ENCODE data around the gene CPED1.
"Not testable (repeated sequence)": the region's sequence is repeated elsewhere in the genome, so short reads cannot be mapped to it uniquely, and the experiment has no call there.

Gene CPED1

DNA sequence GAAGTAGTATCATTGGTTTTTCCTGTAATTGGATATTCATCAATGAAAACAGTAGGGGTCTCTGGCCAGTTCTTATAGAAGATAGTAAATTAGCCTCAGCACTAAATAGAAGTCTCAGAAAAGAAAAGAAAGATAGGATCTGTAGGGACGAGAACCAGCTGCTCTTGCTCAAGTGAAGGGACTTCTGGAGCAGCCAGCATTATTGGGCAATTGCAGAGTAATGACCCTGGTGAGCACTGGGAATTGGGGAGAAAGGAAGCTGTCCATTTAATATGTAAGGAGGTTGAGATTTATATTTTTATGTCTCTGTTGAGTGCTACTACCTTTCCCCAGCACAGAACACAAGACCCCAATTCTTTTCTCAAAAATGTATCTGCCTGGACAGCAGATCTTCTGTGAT lies 279.1 kb downstream of the CPED1 start:
- no peak for DNase-seq

DNA sequence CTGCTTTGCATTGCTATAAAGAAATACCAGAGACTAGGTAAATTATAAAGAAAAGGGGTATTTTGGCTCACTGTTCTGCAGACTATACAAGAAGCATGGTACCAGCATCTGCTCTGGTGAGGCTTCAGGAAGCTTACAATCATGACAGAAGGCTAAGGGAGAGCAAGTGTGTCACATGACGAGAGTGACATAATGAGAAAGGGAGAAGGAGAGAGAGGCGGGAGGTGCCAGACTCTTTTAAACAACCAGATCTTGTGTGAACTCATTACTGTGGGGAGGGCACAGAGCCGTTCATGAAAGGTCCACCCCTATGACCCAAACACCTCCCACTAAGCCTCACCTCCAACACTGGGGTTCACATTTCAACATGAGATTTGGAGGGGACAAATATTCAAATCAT lies 281.3 kb downstream of the CPED1 start:
- no peak for DNase-seq

DNA sequence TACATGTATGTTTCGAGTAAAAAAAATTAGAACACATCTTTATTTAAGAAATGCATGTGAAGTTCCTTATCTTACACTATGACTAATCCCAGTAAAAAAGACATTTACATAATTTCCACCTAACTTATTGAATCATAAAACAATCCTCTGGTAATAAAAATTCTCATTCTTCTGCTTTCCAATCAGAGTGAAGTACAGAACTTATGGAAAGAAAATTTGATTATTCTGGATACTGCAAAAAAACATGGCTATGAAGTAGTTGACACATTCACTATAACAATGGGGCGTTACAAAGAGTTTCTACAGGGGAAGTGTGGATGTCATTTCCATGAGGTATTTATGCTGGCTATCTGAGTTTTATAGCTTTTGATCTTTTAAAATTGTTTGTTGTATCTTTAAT lies 282.6 kb downstream of the CPED1 start:
- no peak for DNase-seq

DNA sequence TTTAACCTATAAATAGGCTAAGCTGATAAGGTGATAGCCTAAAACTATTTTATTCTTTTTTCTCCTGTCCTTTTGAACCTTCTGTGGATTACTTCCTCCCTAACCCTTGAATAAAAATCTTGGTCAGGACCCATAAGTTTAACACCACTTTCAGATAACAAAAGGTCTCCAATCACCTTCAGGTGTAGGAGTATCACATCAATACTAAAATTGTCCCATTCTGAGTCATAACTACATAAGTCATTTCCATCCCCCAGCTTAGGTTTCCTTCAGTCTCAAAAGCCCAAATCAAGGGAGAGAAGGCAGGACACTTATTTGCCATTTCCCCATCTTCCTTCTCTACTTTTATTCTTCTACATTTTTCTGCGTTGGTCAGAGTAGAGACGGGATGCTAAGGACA lies 283.4 kb downstream of the CPED1 start:
- no peak for DNase-seq

DNA sequence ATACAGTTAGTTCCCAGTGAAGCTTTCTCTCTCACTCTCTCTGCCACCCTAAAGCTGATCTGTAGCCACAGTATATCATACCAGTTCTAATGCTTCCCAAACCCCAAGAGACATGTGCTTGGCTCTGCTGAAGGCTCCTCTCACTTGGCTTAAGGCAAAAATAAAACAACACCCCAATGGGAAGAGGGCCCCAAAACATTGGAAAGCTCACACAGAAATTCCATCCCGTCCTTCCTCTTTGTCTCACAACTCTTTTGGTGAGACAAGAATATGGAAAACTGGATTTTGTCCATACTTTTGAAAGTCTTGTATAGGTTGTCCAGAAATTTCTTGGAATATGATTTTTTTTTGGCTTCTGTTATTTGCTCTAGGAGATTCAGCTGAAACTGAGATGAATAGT lies 284.2 kb downstream of the CPED1 start:
- no peak for DNase-seq

DNA sequence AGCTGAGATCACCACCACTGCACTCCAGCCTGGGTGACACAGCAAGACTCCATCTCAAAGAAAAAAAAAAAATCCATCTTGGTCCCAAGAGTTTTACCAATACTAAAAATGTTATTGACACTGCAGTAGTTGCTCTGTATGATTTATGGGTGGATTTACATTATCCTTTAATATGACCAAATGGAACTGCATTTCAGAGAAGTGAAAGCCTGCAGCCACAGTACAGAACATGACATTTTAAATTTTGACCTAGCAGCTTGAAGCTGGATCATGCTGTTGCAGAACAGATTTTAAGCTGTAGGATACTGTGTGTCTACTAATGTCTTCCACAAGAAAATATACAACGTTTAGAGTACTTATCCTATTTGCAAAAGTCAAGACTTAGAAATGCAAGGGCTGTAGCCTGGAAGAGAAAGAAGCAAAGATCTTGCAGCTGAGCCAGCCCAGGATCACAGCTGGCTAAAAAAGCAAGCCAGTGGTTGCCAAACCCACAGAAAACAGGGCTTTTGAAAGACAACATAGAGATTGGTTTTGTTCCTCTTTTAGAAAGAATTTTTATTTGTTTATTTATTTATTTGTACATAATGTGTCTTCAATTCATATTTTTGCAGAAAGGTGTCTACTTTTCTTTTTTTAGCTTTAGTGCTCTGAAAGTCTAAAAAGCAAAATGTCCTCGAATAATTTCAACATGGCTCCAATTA lies 285.1 kb downstream of the CPED1 start:
- DNase-seq = no peak

DNA sequence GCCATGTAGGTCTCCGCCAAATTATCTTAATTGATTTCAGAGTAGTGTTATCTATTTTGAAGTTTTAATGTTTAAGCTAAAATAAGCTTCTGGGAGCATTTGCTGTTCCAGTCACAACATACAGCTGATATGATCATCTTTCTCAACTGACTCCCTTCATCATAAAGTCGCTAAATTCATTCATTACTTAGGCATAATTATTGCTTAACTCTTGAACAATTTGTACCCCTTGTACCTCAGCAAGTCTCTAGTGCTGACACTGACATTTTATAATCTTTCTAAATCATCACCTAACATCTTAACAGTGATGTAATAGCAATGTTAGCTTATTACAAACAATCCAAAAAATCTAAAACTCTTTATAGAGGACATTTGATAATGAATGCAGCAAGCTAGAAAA lies 286.0 kb downstream of the CPED1 start:
- no peak for DNase-seq

DNA sequence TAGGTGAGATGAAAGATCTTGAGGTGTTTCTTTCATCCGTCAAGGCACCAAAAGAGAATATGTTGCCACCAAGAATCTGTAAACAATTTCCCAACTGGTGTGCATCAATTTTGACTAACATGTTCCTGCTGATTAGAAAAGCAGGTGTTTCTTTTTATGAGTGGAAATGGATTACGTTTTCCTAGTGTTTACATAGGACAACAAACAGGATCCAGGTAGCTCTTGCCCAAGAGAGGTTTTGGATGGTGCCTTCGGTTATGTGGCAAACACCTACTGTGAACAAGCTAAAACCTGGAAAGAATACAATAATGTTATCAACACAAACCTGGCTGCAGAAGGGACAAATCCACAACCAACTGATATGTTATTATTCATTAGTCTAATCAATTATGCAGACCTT lies 286.7 kb downstream of the CPED1 start:
- DNase-seq = no peak

DNA sequence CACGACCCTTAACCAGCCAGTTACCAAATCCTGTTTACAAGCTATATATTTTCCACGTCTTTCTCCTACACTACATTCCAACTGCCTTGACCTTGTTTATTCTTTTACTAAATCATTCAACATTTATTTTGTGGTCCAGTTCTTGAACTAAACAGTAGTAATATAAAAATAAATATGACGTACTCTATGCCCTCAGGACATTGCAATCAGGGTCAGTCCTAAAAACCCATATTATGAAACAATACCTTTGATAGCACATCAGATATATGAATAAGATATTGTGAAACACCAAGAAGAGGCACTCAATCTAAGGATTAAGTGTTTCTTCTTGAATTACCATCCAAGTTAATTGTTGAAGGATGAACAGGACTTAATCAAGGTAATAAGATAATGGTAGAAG lies 287.8 kb downstream of the CPED1 start:
- no peak for DNase-seq

DNA sequence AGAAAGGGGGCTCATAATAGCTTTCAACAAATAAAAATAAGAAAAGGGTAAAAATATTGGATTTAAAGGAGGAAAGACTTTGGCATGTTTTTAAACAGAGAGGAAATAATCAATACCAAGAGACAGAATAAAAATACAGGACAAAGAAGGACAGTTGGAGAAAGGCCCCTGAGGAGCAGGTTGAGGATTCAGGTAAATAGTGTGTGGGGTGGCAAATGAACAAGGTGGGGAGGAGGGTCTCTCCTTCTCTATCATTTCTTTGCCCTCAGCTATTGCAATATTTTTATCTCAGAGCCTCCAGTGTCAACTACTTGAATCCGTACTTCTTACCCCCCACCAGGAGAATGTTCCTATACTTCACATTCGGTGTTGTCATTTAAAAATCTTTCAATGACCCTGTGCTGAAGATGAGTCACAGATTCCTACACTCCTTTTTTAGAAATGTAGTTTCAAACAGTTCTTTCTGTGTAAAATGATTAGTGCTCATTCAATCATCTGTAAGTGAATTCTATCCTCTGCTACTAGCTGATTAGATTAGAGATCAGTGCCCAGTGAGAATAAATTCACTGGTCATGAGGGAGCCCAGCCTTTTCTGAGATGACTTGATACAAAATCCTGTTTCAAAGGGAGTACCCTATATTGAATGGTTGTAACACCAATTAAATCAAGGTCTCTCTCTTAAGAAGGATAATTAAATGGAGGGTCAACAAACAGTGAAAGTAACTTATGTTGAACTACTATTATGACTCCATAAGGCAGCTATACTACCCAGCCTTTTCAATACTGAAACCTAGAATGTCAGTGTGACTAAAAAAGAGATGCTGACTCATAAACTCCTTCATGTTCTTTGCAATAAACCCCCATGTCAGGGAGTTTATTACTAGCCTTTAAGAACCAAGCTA lies 289.9 kb downstream of the CPED1 start:
- no peak for DNase-seq

DNA sequence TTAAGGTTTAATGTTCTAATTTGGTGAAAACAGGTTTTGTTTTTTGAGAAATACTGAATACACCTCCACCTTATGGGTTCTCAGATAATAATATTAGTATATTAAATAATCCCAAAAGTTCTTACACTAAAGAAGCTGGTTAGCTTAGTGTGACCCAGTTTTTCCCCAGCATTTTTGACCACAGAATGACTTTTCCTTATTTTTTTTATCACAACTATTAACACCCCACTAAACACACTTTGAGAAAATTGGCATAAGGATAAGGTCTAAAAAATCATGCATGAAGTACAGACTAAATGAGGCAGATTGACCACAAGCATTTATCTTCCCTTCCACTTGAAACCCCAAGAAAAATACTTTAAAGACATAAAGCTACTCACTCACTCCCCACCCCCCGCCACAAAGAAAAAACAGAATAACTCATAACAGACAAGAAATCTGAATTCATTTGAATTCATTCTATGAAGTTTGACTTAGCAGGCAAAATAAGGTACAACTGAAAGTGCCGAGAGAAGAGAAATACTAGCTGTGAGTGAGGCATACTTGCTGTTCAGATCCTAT lies 290.6 kb downstream of the CPED1 start:
- no peak for DNase-seq

DNA sequence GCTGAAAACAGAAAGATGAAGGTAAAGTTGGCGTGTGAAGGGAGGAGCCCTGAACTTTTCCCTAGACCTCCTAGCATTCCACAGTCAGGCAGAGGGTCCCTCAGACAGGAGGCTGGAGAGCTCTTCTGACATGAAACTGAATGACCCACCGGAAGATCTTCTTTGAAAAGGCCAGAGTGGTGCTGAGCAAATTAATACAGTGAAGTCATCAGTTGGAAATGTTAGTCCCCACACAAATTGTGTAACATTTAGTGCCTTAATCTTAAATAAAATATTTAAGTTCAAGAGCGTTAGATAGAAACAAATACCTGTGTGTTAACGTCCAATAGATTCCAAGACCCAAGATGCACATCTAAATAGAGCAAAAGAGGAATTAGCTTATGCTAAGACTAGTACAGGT lies 291.3 kb downstream of the CPED1 start:
- no peak for DNase-seq

DNA sequence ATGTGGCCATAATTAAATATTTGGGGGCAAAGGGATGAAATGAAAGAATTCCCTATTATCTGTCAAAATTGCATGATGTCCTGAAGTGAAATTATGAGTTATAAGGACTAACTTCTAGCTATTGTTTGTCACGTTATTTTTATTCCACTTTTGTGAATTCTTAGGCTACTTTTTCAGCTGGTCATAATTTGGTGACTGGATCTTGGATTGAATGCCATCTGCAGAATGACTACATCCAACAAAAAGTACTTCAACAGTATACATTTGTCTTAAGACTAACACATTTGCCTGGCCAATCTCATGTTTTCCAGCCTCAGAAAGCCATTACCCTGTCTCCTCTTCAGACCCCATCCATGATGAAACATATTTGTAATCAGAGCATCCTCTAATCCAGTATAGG lies 292.1 kb downstream of the CPED1 start:
- no peak for DNase-seq

DNA sequence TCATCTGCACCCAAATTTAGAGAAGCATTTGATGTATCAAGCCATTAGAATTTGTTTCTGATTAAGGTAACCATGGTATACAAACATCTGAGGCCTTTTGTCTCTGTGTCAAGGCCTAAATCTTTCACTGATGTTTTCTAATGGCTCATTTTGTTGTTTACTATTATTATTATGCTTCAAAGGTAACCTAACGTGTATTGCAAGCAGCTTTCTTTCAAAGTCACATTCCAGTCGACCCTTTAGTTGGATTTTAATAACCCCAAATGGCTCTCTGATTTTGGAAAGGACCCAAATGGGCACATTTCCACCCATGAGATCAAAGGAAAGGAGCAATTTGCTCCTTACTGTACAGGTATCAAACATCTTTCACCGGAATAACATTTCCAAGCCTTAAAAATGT lies 293.6 kb downstream of the CPED1 start:
- no peak for DNase-seq

DNA sequence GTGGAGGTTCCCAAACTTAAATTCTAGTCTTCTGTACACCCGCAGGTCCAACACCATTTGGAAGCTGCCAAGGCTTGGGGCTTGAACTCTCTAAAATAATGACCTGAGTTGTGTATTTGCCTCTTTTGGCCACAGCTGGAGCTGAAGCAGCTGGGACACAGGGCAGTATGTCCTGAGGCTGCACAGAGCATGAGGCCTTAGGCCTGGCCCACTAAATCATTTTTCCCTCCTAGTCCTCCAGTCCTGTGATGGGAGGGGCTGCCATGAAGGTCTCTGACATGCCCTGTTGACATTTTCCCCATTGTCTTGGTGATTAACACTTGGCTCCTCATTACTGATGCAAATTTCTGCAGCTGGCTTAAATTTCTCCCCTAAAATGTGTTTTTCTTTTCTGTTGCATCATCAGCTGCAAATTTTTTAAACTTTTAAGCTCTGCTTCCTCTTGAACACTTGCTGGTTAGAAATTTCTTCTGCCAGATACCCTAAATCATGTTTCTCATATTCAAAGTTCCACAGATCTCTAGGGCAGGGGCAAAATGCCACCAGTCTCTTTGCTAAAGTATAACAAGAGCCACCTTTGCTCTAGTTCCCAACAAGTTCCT lies 296.7 kb downstream of the CPED1 start:
- DNase-seq = no peak

DNA sequence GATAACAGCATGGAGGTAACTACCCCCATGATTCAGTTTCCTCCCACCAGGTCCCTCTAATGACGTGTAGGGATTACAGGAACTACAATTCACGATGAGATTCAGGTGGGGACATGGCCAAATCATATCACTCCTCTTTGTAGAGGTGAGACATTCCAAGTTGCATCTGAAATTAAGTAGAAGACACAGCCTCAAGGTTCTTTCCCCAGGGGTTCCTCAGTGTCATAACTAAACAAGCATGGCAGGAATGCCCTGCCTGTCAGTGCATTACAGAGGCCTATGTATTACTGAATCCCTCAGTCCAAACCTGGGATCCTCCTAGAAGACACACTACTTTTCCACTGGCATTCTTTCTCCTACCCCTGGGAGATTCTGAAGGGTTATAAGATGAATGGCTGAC lies 297.7 kb downstream of the CPED1 start:
- DNase-seq = no peak

DNA sequence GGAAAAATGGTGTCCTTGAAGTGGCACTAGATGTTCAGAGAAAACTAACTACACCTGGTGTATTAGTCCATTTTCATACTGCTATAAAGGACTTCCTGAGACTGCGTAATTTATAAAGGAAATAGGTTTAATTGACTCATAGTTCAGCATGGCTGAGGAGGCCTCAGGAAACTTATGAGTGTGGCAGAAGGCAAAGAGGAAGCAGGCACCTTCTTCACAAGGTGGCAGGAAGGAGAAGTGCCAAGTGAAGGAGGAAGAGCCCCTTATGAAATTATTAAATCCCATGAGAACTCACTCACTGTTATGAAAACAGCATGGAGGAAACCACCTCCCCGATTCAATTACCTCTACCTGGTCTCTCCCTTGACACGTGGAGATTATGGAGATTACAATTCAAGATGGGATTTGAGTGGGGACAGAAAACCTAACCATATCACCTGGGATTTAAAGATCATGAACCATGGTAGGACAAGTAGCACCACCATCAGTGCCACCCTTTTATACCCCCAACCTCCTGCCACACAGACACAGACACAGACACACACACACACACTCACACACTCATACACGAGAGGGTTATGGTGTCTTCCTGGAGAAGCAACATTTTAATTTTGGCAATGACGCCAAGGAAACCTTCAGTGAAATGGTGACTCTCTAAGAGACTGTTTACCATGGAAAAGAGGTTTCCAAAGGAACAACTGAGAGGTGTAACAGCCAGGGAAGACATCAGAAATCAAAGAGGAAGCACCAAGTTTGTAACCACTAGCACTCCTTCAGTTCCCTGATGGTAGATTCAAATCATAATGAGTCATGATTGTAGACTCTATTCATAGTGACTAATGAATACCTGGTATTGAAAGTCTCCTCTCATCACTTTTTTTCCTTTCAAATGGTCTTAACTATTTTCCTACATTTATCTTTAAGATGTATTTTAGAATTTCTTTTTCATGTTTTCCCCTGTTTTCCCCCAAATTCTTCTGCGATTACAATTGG lies 298.5 kb downstream of the CPED1 start:
- no peak for DNase-seq

DNA sequence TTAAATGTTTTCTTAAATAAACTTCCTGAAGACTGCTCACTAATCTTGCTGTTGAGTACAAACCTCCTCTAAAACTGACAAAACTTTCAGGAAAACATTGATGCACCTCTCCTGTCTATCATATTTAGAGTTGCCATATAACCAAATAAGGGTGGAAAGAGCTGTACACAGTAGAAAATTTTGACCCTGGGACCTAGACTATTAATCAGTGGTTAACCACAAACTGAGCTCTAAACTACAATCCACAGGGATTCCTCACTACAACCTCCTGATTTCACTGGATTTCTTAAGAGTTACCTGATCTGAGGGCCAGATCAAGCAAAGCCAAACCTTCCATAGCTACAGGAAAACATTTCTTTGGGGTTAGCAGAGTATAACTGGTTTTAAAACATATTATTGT lies 300.4 kb downstream of the CPED1 start:
- no peak for DNase-seq

DNA sequence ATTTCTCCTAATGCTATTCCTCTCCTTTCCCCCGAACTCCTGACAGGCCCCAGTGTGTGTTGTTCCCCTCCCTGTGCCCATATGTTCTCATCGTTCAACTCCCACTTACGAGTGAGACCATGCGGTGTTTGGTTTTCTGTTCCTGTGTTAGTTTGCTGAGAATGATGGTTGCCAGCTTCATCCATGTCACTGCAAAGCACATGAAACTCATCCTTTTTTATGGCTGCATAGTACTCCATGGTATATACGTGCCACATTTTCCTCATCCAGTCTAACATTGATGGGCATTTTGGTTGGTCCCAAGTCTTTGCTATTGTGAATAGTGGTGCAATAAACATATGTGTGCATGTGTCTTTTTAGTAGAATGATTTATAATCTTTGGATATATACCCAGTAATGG lies 301.4 kb downstream of the CPED1 start:
- DNase-seq = not testable (repeated sequence)

DNA sequence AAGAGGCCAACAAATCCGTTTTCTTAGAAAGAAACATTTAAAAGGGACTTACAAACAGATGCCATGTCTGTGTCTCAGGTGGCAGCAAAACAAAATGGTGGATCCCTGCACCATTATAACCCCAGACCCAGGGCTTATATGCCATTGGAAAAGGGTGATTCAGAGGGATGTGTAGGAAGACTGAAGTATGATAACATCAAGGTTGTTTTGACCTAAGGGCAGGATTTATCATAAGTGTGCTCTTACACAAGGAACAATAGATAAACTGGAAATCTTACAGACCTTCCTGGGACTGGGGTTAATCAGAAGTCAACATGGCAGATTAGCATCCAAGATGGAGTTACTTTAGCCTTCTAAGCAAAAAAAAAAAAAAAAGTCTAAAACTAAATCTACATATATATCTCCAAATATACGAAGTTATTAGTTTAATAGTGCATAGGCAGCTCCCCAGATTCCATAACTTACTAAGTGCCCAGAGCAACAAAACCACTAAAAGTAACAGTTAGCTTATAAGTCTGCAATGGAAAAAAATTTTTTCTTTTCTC lies 306.0 kb downstream of the CPED1 start:
- no peak for DNase-seq

DNA sequence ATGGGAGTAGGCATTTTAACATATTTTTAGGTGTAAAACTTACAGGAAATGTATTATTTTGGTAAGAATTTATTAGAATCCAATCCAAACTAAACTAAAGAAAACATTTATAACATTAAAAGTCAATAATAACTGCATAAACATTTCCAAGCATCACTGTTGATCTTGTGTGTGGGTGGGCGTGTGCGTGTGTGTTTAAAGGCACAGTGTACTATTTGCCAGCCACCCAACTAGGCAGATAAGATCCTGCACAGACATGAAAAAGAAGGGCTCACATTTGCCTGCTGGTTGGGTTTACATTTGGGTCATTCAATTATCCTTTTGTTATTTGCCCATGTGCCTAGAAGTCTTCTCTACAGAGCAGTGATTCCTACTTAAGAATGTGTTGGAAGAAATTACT lies 309.3 kb downstream of the CPED1 start:
- DNase-seq = no peak

DNA sequence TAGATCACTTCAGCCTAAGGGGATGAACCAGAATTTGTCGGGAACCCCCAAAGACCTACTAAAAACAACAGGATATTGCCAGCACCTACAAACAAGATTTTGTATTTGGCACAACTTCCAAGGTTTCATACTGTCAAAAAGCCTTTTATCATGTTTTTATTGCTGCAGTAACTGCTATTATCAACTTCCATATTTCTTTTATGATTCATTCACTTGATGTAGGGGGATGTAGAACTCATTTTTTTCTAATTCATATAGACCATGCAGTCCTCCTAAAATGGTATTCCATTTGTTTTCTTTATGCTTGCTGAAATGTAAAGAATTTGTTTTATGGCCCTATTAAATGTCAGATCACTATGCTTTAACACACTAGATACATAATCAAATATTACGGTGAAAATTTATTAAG lies 310.3 kb downstream of the CPED1 start:
- no peak for DNase-seq
